ENCODE data around the gene FGD5. TPM values are rescaled to one million over a fixed set of nuclear protein-coding genes. Genes with fewer than 3 reads are reported as not detected.

Gene FGD5
- total and polyA plus RNA-seq, 2 experiments from 2014 or later: 7.4 to 12.2 TPM

DNA sequence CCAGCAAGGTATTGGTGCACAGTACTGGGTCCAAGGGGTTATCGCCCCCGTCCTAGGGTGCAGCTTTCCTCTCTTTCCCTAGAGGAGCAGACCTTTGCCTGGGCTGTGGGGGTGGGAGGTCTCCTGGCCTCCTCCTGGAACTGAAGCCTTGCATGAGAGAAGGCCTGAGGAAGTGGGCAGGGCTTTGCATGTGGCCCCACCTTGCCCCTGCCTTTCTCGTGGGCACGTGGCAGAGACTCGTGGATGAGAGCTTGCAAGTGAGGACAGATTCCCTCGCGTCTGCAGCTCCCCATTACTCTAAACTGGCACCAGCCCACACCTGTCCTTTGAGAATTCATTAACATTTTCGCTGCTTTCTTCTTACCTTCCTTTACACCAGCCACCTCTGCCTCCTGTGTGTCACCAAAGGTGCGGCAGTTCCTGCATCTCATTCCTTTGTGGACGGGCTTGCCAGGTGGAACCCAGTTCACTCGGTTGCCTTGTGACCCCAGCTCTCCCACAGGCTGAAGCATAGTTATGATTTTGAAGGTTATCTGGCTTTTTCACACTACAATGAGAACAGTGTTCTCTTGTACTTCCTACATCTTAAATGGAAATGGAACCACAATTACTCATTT lies 87.7 kb downstream of the FGD5 start:
- H3F3A ChIP-seq (replicated peaks; ENCODE audit: low read depth): no peaks in the 10 kb centered on the region
- H3K9me2 ChIP-seq (ENCODE audit: insufficient read depth): no peaks in the 10 kb centered on the region
- H3K27me3 Mint-ChIP-seq (ENCODE audit: insufficient read depth, low read depth, poor library complexity): no peaks in the 10 kb centered on the region
- no peak for ATAC-seq
- H3K4me3 Mint-ChIP-seq: no peak overlapping the region
- peaks cover 7% of the 10 kb centered on the region; the same call in 2 of the 3 replicates for H3K9me3 Mint-ChIP-seq
- peaks cover 15% of the 10 kb centered on the region for H3K36me3 Mint-ChIP-seq (ENCODE audit: low read depth)
- no peaks in the 10 kb centered on the region for H4K20me1 ChIP-seq (replicated peaks; ENCODE audit: insufficient read depth)
- TF ChIP-seq NANOG (IDR thresholded peaks at IDR 0.05; ENCODE audit: borderline replicate concordance): no peak
- TF ChIP-seq, protein P1, sequence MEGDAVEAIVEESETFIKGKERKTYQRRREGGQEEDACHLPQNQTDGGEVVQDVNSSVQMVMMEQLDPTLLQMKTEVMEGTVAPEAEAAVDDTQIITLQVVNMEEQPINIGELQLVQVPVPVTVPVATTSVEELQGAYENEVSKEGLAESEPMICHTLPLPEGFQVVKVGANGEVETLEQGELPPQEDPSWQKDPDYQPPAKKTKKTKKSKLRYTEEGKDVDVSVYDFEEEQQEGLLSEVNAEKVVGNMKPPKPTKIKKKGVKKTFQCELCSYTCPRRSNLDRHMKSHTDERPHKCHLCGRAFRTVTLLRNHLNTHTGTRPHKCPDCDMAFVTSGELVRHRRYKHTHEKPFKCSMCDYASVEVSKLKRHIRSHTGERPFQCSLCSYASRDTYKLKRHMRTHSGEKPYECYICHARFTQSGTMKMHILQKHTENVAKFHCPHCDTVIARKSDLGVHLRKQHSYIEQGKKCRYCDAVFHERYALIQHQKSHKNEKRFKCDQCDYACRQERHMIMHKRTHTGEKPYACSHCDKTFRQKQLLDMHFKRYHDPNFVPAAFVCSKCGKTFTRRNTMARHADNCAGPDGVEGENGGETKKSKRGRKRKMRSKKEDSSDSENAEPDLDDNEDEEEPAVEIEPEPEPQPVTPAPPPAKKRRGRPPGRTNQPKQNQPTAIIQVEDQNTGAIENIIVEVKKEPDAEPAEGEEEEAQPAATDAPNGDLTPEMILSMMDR (conservative IDR thresholded peaks at IDR 0.05; ENCODE audit: low read depth in 2 of 2): no peak
- no peak for TF ChIP-seq ZNF114 (CRISPR knock-in tag; IDR thresholded peaks at IDR 0.05)
- TF ChIP-seq JUNB (IDR thresholded peaks at IDR 0.05; ENCODE audit: unreplicated experiment): no peak
- no peak for TF ChIP-seq EZH2phosphoT487 (IDR thresholded peaks at IDR 0.05; ENCODE audit: unreplicated experiment)
- TF ChIP-seq, protein P2, sequence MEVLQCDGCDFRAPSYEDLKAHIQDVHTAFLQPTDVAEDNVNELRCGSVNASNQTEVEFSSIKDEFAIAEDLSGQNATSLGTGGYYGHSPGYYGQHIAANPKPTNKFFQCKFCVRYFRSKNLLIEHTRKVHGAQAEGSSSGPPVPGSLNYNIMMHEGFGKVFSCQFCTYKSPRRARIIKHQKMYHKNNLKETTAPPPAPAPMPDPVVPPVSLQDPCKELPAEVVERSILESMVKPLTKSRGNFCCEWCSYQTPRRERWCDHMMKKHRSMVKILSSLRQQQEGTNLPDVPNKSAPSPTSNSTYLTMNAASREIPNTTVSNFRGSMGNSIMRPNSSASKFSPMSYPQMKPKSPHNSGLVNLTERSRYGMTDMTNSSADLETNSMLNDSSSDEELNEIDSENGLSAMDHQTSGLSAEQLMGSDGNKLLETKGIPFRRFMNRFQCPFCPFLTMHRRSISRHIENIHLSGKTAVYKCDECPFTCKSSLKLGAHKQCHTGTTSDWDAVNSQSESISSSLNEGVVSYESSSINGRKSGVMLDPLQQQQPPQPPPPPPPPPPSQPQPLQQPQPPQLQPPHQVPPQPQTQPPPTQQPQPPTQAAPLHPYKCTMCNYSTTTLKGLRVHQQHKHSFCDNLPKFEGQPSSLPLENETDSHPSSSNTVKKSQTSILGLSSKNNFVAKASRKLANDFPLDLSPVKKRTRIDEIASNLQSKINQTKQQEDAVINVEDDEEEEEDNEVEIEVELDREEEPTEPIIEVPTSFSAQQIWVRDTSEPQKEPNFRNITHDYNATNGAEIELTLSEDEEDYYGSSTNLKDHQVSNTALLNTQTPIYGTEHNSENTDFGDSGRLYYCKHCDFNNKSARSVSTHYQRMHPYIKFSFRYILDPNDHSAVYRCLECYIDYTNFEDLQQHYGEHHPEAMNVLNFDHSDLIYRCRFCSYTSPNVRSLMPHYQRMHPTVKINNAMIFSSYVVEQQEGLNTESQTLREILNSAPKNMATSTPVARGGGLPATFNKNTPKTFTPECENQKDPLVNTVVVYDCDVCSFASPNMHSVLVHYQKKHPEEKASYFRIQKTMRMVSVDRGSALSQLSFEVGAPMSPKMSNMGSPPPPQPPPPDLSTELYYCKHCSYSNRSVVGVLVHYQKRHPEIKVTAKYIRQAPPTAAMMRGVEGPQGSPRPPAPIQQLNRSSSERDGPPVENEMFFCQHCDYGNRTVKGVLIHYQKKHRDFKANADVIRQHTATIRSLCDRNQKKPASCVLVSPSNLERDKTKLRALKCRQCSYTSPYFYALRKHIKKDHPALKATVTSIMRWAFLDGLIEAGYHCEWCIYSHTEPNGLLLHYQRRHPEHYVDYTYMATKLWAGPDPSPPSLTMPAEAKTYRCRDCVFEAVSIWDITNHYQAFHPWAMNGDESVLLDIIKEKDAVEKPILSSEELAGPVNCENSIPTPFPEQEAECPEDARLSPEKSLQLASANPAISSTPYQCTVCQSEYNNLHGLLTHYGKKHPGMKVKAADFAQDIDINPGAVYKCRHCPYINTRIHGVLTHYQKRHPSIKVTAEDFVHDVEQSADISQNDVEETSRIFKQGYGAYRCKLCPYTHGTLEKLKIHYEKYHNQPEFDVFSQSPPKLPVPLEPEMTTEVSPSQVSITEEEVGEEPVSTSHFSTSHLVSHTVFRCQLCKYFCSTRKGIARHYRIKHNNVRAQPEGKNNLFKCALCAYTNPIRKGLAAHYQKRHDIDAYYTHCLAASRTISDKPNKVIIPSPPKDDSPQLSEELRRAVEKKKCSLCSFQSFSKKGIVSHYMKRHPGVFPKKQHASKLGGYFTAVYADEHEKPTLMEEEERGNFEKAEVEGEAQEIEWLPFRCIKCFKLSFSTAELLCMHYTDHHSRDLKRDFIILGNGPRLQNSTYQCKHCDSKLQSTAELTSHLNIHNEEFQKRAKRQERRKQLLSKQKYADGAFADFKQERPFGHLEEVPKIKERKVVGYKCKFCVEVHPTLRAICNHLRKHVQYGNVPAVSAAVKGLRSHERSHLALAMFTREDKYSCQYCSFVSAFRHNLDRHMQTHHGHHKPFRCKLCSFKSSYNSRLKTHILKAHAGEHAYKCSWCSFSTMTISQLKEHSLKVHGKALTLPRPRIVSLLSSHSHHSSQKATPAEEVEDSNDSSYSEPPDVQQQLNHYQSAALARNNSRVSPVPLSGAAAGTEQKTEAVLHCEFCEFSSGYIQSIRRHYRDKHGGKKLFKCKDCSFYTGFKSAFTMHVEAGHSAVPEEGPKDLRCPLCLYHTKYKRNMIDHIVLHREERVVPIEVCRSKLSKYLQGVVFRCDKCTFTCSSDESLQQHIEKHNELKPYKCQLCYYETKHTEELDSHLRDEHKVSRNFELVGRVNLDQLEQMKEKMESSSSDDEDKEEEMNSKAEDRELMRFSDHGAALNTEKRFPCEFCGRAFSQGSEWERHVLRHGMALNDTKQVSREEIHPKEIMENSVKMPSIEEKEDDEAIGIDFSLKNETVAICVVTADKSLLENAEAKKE (CRISPR knock-in tag; IDR thresholded peaks at IDR 0.05): no peak
- no peak for TF ChIP-seq POLR2AphosphoS5 (IDR thresholded peaks at IDR 0.05; ENCODE audit: low read depth)
- TF ChIP-seq STAT1 (IDR thresholded peaks at IDR 0.05; ENCODE audit: unreplicated experiment): no peak
- no peak for TF ChIP-seq EZH2 (IDR thresholded peaks at IDR 0.05; ENCODE audit: low read depth, unreplicated experiment)
- TF ChIP-seq ZNF331 (CRISPR knock-in tag; IDR thresholded peaks at IDR 0.05; ENCODE audit: low read depth): no peak
- TF ChIP-seq, protein P3, sequence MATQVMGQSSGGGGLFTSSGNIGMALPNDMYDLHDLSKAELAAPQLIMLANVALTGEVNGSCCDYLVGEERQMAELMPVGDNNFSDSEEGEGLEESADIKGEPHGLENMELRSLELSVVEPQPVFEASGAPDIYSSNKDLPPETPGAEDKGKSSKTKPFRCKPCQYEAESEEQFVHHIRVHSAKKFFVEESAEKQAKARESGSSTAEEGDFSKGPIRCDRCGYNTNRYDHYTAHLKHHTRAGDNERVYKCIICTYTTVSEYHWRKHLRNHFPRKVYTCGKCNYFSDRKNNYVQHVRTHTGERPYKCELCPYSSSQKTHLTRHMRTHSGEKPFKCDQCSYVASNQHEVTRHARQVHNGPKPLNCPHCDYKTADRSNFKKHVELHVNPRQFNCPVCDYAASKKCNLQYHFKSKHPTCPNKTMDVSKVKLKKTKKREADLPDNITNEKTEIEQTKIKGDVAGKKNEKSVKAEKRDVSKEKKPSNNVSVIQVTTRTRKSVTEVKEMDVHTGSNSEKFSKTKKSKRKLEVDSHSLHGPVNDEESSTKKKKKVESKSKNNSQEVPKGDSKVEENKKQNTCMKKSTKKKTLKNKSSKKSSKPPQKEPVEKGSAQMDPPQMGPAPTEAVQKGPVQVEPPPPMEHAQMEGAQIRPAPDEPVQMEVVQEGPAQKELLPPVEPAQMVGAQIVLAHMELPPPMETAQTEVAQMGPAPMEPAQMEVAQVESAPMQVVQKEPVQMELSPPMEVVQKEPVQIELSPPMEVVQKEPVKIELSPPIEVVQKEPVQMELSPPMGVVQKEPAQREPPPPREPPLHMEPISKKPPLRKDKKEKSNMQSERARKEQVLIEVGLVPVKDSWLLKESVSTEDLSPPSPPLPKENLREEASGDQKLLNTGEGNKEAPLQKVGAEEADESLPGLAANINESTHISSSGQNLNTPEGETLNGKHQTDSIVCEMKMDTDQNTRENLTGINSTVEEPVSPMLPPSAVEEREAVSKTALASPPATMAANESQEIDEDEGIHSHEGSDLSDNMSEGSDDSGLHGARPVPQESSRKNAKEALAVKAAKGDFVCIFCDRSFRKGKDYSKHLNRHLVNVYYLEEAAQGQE (IDR thresholded peaks at IDR 0.05; ENCODE audit: unreplicated experiment): no peak
- no peak for TF ChIP-seq CREB1 (CRISPR knock-in tag; IDR thresholded peaks at IDR 0.05; ENCODE audit: low read depth)
- no peak overlapping the region for H3K4me3 ChIP-seq
- H2AFZ ChIP-seq: no peak overlapping the region
- H3K4me1 Mint-ChIP-seq: peaks cover 1% of the 10 kb centered on the region
- H3K4me1 ChIP-seq (ENCODE audit: insufficient read depth): peaks cover under 1% of the 10 kb centered on the region; the same call in 1 of the 2 replicates
- H3K27ac ChIP-seq (ENCODE audit: low read depth): no peak overlapping the region
- no peaks in the 10 kb centered on the region for H3K79me2 ChIP-seq (replicated peaks; ENCODE audit: insufficient read depth)
- H3K36me3 ChIP-seq (ENCODE audit: insufficient read depth): no peaks in the 10 kb centered on the region
- no peak overlapping the region for H3K27ac Mint-ChIP-seq
- H3K4me2 ChIP-seq: no peak overlapping the region
- no peak for DNase-seq (ENCODE audit: low spot score)
- H3K27me3 ChIP-seq (ENCODE audit: insufficient read depth): no peaks in the 10 kb centered on the region
